NCI-H345 treated with DMSO at 0.1 percent for 48 hours (cell line): ENCODE results near the gene LSM8.
"Not testable (repeated sequence)": the region's sequence is repeated elsewhere in the genome, so short reads cannot be mapped to it uniquely, and the experiment has no call there.

Experiments used
- DNase-seq: peaks from one replicate; lab custom pipeline; 2025; ENCODE audit not compliant: unreplicated experiment; lab: John Stamatoyannopoulos, UW

Gene LSM8

DNA sequence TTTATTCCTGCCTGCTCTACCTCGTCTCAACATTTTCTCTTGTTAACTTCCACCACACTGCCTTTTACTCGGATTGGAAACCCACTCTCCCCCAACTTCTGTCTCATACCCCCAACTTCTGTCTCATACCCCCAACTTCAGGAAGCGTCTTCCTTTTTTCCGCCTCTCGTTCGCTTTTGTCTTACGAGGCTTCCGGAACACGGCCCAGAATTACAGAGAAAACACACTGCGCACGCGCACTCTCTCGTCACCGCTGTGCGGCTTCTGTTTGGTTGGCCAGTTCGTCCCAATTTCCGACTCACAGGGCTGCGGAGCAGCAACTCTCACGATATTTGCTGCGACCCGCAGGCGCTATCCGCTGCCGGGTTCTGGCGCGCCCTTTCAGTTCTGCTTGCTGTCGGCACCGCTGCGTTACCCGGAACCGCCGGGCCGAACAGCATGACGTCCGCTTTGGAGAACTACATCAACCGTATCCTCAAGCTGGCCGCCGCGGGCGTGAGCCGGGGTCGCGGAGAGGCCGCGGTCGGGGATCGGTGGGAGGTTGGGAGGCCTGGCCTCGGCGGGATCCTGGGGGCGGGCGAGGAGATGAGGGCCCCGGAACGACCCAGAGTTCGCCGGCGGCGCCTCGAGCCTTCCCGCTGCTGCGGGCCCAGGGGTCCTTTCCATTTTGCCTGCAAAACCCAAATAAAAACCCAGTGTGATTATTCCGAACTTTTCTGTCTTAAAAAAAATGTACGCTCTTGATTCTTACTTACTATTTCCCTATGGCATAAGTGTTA lies at the start of gene LSM8:
Gene LSM8, plus strand, starts transcription at position 379 of the 779 bp plus-strand sequence. Its CDS starts 60 bp downstream, at position 439.
- peak; percentile 97 for DNase-seq

DNA sequence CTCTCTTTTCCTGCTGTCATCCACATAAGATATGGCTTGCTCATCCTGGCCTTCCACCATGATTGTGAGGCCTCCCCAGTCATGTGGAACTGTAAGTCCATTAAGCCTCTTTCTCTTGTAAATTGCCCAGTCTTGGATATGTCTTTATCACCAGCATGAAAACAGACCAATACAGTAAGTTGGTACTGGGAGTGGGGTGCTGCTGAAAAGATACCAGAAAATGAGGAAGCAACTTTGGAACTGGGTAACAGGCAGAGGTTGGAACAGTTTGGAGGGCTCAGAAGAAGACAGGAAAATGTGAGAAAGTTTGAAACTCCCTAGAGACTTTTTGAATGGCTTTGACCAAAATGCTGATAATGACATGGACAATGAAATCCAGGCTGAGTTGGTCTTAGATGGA lies 49.5 kb upstream of the LSM8 start:
- not testable (repeated sequence) for DNase-seq

- no peak for DNase-seq
Observed at GRCh38 chr7:118140468-118140867, 43.5 kb upstream of the LSM8 start.

DNA sequence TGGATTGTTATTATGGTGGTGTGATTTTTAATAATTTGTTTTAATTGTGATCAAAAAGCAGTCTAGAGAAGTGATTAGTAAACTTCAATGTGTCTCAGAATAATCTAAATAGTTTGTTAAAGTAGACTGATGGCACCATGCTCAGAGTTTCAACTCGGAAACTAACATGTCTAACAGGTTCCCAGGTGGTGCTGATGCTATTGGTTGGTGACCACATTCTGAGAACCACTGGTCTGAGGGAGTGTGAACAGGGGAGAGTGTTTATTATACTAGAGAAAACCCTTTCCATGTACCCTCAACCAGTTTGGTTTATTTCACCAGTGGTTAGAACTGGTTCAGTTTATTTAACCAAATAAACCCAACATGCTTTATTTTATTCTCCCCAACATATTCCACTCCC lies 42.0 kb upstream of the LSM8 start:
- no peak for DNase-seq

- DNase-seq, result no peak
Observed at GRCh38 chr7:118148930-118149329, 35.0 kb upstream of the LSM8 start.

GRCh38 chr7:118149394-118149793 lies 34.6 kb upstream of the LSM8 start:
- DNase-seq, result no peak

- DNase-seq, result no peak
Observed at GRCh38 chr7:118151671-118152070, 32.3 kb upstream of the LSM8 start.

- no peak for DNase-seq
Observed at GRCh38 chr7:118152149-118152548, 31.8 kb upstream of the LSM8 start.

DNA sequence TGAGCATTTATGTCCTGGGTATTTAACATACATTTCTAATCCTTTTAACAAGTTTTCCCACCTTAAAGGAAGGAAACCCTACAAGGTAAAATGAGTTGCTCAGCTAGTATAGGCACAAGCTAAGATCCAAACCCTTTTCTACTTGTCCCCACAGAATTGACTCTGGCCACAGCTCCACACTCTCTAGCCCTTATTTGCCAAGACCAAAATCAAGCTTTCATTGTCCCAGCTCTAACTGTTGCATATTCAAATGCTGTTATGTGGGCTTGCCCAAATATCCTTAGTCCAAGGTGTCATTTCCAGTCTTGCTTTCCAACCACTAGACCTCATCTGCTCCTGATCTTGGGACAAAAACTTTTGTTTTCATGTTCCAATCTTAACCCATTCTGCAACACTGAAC lies 31.3 kb upstream of the LSM8 start:
- DNase-seq, result no peak

DNA sequence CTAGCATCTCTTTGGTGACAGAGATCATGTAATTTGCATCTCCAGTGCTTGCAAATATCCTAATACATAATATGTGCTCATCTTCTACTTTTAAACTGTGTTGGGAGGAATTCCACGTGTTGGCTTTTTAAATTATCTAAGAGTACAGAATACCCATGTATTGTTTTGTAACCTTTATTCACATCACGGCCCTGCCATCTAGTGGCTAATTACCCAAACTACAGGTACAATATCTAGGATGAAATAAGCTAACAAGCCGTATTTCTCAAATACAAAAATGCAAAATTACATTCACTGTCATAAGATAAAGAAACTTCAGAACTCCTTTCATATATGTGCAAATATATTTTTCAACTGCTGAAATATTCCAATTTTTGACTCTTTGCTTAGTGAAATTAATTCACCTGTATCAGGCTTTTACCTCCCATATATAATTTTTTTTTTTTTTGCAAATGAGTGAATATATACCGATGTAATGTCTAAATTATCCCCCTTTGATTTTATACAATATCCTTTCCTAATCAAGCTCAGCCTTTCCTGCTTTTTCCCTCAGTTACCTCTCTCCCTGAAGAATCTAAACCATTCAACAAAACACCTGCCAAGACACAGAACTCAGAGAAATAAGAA lies 30.3 kb upstream of the LSM8 start:
- peak; percentile 28 for DNase-seq

- no peak for DNase-seq
Observed at GRCh38 chr7:118158766-118159165, 25.2 kb upstream of the LSM8 start.

- DNase-seq, result no peak
Observed at GRCh38 chr7:118169146-118169545, 14.8 kb upstream of the LSM8 start.

- DNase-seq, result no peak
Observed at GRCh38 chr7:118175740-118176139, 8.2 kb upstream of the LSM8 start.

DNA sequence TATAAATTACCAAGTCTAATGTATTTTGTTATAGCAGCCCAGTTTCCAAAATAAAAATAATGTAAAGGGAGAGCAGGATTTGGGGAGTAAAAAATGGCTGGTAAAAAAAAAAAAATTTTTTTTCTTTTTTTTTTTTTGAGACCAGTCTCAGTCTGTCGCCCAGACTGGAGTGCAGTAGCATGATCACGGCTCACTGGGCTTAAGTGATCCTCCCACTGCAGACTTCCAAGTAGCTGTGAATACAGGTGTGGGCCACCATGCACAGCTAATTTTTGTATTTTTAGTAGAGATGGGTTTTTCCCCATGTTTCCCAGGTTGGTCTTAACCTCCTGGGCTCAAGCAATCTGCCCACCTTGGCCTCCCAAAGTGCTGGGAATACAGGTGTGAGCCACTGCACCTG lies 4.8 kb upstream of the LSM8 start:
- no peak for DNase-seq

- DNase-seq, result no peak
Observed at GRCh38 chr7:118182593-118183427, 1.2 kb upstream of the LSM8 start.

DNA sequence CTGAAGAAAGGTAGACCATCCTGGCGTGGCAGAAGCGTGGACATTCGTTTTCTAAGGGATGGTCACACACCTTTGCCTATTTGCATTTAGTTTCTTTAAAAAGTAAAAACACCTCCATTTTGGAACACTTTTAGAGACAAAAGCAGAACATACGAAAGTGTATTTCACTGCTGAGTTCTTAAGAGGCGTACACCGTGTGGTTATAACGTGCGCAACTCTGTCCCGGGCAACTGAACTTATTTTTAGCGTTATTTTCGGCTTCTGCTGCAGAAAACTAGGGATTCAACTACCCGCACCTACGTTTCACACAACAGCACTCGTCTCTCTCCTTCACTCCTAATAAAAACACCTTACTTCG lies 557 bp upstream of the LSM8 start:
- no peak for DNase-seq

DNA sequence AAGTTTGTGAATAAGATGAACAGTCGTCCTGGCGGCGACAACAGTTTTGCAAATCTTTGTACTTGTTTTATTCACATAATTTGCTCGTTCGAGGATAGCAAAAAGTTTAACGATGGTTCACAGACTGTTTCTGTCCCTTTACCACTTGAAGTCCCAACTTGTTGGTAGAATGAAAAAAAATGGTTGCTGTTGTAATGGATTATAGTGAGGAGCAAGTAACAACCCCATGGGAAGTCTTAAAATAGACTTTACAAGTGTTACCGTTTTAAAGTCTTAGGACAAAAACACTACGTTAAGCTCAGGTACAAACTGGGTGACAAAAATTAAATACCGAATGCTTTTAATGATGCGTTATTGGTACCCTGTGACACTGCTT lies 589 bp downstream of the LSM8 start:
- no peak for DNase-seq

- DNase-seq, result no peak
Observed at GRCh38 chr7:118185163-118185860, 1.3 kb downstream of the LSM8 start.

GRCh38 chr7:118186501-118186900 lies 2.5 kb downstream of the LSM8 start:
- no peak for DNase-seq

DNA sequence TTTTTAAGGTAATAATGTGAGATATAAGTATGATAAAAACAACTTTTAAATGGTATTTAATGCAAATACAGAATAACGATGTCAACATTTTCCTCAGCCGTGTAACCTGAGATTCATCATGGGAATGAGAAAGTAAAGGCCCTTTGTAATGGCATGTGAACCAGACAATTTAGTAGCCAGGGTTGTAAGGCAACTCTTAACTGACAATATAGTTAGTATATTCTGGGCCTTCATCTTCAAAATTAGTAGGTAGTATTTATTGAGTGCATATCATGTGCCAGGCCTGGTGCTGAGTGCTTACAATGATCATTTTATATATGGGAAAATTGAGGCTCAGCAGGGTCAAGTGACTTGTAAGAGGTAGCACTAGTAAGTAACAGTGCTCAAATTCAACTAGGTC lies 10.6 kb downstream of the LSM8 start:
- DNase-seq, result no peak

GRCh38 chr7:118195837-118196474 lies 12.0 kb downstream of the LSM8 start:
- DNase-seq, result peak; percentile 40
